ENCODE data around the gene SLC6A12. TPM values are rescaled to one million over a fixed set of nuclear protein-coding genes. Genes with fewer than 3 reads are reported as not detected.
"Not testable (repeated sequence)": the region's sequence is repeated elsewhere in the genome, so short reads cannot be mapped to it uniquely, and the experiment has no call there.

The SLC6A12 gene
- polyA plus RNA-seq, 3 donors, result 11.7 to 19.5 (median 15.0) TPM

- DNase-seq (ENCODE audit: extremely low read depth in 1 of 11, low read depth in 9 of 11, low spot score in 4 of 11), result no peak
Observed at GRCh38 chr12:220946-221550, 7.1 kb upstream of the SLC6A12 start.

GRCh38 chr12:220491-220890 lies 6.5 kb upstream of the SLC6A12 start:
- no peak for DNase-seq (ENCODE audit: extremely low read depth in 1 of 11, low read depth in 9 of 11, low spot score in 4 of 11)

GRCh38 chr12:219891-220352 lies 6.0 kb upstream of the SLC6A12 start:
- peak in 5 of 11 donors; percentile 47 to 68 (median 56) for DNase-seq (ENCODE audit: extremely low read depth in 1 of 11, low read depth in 9 of 11, low spot score in 4 of 11)

GRCh38 chr12:218728-219590 lies 5.0 kb upstream of the SLC6A12 start:
- no peak for DNase-seq (ENCODE audit: extremely low read depth in 1 of 11, low read depth in 9 of 11, low spot score in 4 of 11)

- no peak for DNase-seq (ENCODE audit: extremely low read depth in 1 of 11, low read depth in 9 of 11, low spot score in 4 of 11)
Observed at GRCh38 chr12:218221-218620, 4.3 kb upstream of the SLC6A12 start.

- DNase-seq (ENCODE audit: extremely low read depth in 1 of 11, low read depth in 9 of 11, low spot score in 4 of 11), result not testable (repeated sequence)
Observed at GRCh38 chr12:217029-217428, 3.1 kb upstream of the SLC6A12 start.

- DNase-seq (ENCODE audit: extremely low read depth in 1 of 11, low read depth in 9 of 11, low spot score in 4 of 11), result no peak
Observed at GRCh38 chr12:215116-215515, 1.2 kb upstream of the SLC6A12 start.

GRCh38 chr12:213527-213932 lies 427 bp downstream of the SLC6A12 start:
- no peak for DNase-seq (ENCODE audit: extremely low read depth in 1 of 11, low read depth in 9 of 11, low spot score in 4 of 11)

GRCh38 chr12:212715-213526 lies 1.0 kb downstream of the SLC6A12 start:
- peak in 4 of 11 donors; percentile 52 to 71 (median 66) for DNase-seq (ENCODE audit: extremely low read depth in 1 of 11, low read depth in 9 of 11, low spot score in 4 of 11)

GRCh38 chr12:212415-212714 lies 1.6 kb downstream of the SLC6A12 start:
- no peak for DNase-seq (ENCODE audit: extremely low read depth in 1 of 11, low read depth in 9 of 11, low spot score in 4 of 11)

GRCh38 chr12:211639-212414 lies 2.1 kb downstream of the SLC6A12 start:
- DNase-seq (ENCODE audit: extremely low read depth in 1 of 11, low read depth in 9 of 11, low spot score in 4 of 11), result no peak

GRCh38 chr12:211142-211465 lies 2.9 kb downstream of the SLC6A12 start:
- no peak for DNase-seq (ENCODE audit: extremely low read depth in 1 of 11, low read depth in 9 of 11, low spot score in 4 of 11)

GRCh38 chr12:210277-211141 lies 3.4 kb downstream of the SLC6A12 start:
- no peak for DNase-seq (ENCODE audit: extremely low read depth in 1 of 11, low read depth in 9 of 11, low spot score in 4 of 11)

GRCh38 chr12:209851-210250 lies 4.1 kb downstream of the SLC6A12 start:
- no peak for DNase-seq (ENCODE audit: extremely low read depth in 1 of 11, low read depth in 9 of 11, low spot score in 4 of 11)

- DNase-seq (ENCODE audit: extremely low read depth in 1 of 11, low read depth in 9 of 11, low spot score in 4 of 11), result no peak
Observed at GRCh38 chr12:209246-209645, 4.7 kb downstream of the SLC6A12 start.

GRCh38 chr12:208813-209212 lies 5.1 kb downstream of the SLC6A12 start:
- no peak for DNase-seq (ENCODE audit: extremely low read depth in 1 of 11, low read depth in 9 of 11, low spot score in 4 of 11)

GRCh38 chr12:207804-208203 lies 6.2 kb downstream of the SLC6A12 start:
- no peak for DNase-seq (ENCODE audit: extremely low read depth in 1 of 11, low read depth in 9 of 11, low spot score in 4 of 11)

- no peak for DNase-seq (ENCODE audit: extremely low read depth in 1 of 11, low read depth in 9 of 11, low spot score in 4 of 11)
Observed at GRCh38 chr12:206746-207440, 7.1 kb downstream of the SLC6A12 start.
